HEK293T (cell line): ENCODE data around the gene KLC1.

Experiments used
- ARNT ChIP-seq: fragments of 450-650 bp; IDR thresholded peaks from 2 replicates; pipeline ENCODE4 v1.6.1; 2017; ENCODE audit warnings: mild to moderate bottlenecking
- BHLHE40 ChIP-seq: fragments of 450-650 bp; IDR thresholded peaks from 2 replicates; pipeline ENCODE4 v1.6.1; 2016; ENCODE audit warnings: mild to moderate bottlenecking, moderate library complexity, borderline replicate concordance
- CTBP1 ChIP-seq: fragments of 450-650 bp; IDR thresholded peaks from 2 replicates; pipeline ENCODE4 v1.6.1; 2016; ENCODE audit warnings: borderline replicate concordance
- ELF4 ChIP-seq: fragments of 450-650 bp; IDR thresholded peaks from 2 replicates; pipeline ENCODE4 v1.6.1; 2017; ENCODE audit warnings: antibody characterized with exemption
- FOXA1 ChIP-seq: fragments of 450-650 bp; IDR thresholded peaks from 2 replicates; pipeline ENCODE4 v1.6.1; 2016; ENCODE audit warnings: mild to moderate bottlenecking
- FOXK2 ChIP-seq: fragments of 450-650 bp; IDR thresholded peaks from 2 replicates; pipeline ENCODE4 v1.6.1; 2016; ENCODE audit warnings: mild to moderate bottlenecking
- FOXM1 ChIP-seq: fragments of 450-650 bp; IDR thresholded peaks from 2 replicates; pipeline ENCODE4 v1.6.1; 2017; ENCODE audit warnings: mild to moderate bottlenecking, borderline replicate concordance
- L3MBTL2 ChIP-seq: fragments of 450-650 bp; conservative IDR thresholded peaks from 2 replicates; pipeline ENCODE4 v1.6.1; 2016; ENCODE audit warnings: mild to moderate bottlenecking
- NFRKB ChIP-seq: fragments of 450-650 bp; IDR thresholded peaks from 2 replicates; pipeline ENCODE4 v1.6.1; 2016; ENCODE audit warnings: mild to moderate bottlenecking, moderate library complexity
- SP1 ChIP-seq: fragments of 450-650 bp; IDR thresholded peaks from 2 replicates; pipeline ENCODE4 v1.6.1; 2017
- SUZ12 ChIP-seq: fragments of 450-650 bp; IDR thresholded peaks from 2 replicates; pipeline ENCODE4 v1.6.1; 2016; ENCODE audit warnings: mild to moderate bottlenecking
- TARDBP ChIP-seq: fragments of 450-650 bp; IDR thresholded peaks from 2 replicates; pipeline ENCODE4 v1.6.1; 2016
- ZNF384 ChIP-seq: fragments of 450-650 bp; IDR thresholded peaks from 2 replicates; pipeline ENCODE4 v1.6.1; 2016

DNA sequence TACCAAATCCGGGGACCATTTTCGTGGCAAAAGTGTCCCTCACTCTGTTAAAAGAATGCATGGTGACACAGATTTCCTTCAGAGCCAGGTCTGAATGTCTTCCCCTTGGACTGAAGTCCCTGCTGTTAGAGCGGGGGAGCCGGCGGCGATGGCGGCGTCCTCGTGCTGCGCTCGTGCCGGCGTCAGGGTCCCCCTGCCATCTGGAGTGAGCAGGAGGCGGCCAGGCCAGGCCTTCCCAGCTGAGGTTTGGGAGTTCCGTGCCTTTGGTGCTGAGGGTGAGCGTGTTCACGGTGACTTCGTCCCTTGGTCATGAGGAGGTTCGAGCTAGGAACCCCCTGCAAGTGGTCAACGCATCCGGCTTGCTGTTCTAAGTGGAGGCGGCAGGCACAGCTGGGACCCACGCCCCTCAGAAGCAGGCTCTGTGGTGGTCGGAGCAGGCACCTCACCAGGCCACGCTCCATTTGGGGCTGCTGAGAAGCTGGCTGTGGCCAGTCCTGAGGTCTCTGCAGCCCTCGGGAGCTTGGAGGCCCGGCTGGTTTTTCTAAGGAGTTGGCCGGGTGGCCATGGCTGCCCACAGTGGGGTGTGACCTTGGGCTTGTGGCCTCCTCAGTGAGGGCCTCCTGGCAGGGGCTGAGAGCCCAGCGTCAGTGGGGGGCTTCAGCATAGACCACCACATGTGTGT lies 96.1 kb downstream of the KLC1 start:
- TF ChIP-seq ZNF384 (no peak), L3MBTL2 (no peak), FOXK2 (no peak), BHLHE40 (no peak), FOXM1 (no peak), SP1 (no peak), TARDBP (no peak), SUZ12 (no peak), NFRKB (no peak), FOXA1 (no peak), ARNT (no peak), ELF4 (no peak), CTBP1 (no peak)
